Stimulated activated CD4-positive, alpha-beta T cell treated with anti-CD3 and anti-CD28 coated beads, Interleukin-2, amount 100 ng/mL, for 24 hours (primary cell): ENCODE data around the gene LRRC42.
A peak's percentile ranks its signal among the peaks of the same experiment; 100 is the strongest.

Source experiments
- DNase-seq, 2 donors: peaks; one replicate each; pipeline ENCODE4 v3.0.0-alpha.2; 2020

The LRRC42 gene

DNA sequence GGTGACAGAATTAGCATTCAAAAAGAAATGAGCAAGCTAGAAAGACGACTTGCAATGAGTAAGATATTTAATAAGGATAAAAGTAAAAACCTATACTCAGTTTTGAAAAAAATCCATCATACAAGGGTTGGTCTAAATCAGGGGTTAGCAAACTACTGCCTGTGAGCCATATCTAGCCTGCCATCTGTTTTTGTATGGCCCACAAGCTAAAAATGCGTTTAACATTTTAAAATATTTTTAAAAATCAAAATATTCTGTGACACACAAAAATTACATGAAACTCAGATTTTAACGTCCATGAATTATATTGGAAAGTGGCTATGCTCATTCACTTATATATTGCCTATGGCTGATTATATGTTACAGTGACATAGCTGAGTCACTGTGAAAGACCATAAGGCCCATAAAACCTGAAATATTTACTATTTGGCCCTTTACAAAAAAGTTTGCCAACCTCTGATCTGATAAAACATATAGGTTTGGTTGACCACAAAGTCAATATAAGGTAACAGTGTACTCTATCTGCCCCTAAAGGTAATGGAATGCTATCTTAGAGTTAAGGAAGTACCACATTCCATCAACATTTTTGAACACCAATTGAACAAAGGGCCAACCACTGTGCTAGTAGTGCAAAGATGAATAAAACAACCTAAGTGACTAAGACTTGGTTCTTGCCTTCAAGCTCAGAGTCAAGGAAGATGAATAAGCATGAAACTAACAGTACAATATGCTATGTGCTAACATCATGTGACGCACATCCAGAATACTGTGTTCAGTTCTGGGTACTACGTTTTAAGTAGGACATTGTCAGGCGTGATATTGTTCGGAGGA is 3.8 kb upstream of the LRRC42 start:
- no peak for DNase-seq

GRCh38 chr1:53943090-53943489 is 3.1 kb upstream of the LRRC42 start:
- no peak for DNase-seq

DNA sequence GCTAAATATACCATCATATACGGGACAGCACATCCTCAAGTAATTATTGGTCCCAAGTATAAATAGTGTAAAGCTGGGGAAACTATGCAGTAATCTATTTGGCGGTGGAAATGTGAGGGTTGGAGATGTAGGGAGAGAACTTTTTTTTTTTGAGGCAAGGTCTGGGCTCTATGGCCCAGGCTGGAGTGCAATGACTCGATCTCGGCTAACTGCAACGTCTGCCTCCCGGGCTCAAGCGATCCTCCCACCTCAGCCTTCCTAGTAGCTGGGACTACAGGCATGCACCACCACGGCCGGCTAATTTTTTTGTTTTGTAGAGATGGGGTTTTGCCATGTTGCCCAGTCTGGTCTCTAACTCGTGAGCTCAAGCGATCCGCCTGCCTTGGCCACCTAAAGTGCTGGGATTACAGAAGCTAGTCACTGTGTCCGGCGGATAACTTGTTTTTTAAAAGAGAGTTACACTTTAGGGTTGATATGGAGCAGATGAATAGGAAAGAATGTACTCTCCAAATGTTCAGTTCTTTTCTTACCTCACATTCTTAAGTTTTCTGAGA is 2.6 kb upstream of the LRRC42 start:
- no peak for DNase-seq

- no peak for DNase-seq
Observed at GRCh38 chr1:53944469-53945182, 1.5 kb upstream of the LRRC42 start.

DNA sequence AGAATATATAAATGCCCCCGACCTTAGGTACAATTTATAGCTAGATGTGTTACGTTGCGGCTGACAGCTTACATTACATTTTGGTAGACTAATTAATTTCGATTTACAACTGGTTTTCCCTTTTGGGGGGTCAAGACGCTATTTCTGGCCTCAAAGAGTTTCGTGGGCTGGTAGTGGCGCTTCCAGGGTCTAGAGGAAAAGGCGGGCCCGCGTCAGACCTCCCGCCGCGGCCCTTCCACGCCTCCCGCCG is 1.0 kb upstream of the LRRC42 start:
- DNase-seq: no peak

- DNase-seq: peak; percentile 99
Observed at GRCh38 chr1:53945433-53946251, 508 bp upstream of the LRRC42 start, which contains the start of gene IFT25. TSS of gene IFT25 (minus strand) at chr1:53945699. CDS start at chr1:53940082, 5,617 bp downstream.

DNA sequence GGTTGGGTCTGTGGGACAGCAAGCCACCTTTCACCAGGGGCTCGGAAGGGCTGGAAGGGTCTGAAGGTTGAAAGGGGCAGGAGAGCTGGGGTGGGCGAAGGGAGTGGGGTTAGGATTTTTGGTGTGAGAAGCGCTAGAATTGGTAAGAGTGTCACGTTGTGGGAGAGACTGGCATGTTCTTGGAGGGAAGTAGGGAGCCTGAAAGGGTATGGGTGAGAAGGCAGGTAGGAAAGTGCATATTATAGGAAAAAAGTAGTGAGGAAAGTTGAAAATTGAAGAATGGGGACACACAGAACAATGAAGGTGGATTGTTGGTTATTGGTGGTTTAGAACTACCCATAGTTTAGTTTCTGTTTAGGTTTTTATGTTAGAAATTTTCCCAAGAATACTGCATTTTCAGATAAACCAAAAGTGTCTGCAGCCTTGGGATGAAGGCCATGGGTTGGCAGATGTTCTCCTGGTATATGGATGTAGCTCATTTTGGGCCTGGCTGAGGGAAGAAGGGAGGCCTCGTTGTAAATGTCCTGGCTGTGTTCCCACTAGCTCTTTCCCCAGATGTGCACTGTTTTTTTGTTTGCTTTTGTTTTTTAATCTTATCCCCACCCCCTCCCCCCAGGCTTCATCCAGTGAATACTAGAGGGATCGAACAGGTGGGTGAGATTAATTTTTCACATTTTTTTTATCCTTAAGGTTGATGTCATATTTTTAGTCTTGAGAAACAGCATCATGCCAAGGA is 1.2 kb downstream of the LRRC42 start:
- DNase-seq: no peak

DNA sequence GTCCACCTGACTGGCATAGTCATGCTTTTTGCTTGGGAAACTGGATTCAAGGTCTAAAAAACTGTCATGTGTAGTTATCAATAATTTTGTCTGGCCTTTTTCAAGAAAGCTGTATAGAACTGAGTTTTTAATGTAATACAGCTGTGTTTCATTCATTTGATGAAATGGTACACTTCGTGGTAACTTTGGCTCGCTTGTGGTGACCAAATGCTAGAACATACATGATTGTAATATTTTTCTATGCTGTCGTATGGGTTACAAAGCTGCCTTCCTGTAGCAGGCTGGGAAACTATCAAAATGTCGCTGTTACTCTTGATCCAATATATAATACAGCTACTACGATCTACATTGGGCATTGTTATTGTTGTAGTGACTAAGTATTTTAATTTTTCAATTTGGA is 2.1 kb downstream of the LRRC42 start:
- no peak for DNase-seq

- no peak for DNase-seq
Observed at GRCh38 chr1:53949023-53949990, 3.2 kb downstream of the LRRC42 start.

DNA sequence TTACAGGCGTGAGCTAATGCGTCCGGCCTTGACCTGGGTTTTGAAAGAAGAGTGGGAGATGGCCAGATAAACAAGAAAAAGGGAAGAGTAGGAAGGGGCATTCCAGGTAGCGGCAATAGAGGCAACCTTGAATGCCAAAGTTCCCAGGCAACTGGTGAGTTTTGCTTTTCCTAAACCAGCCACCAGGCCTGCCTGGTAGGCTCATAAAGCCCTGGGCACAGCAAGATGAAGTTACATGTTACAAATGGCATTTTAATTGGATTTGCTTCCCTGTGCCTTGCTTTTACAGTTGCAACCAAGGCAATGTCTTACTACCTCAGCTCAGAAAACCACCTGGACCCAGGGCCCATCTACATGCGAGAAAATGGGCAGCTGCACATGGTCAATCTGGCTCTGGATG is 5.5 kb downstream of the LRRC42 start:
- no peak for DNase-seq

DNA sequence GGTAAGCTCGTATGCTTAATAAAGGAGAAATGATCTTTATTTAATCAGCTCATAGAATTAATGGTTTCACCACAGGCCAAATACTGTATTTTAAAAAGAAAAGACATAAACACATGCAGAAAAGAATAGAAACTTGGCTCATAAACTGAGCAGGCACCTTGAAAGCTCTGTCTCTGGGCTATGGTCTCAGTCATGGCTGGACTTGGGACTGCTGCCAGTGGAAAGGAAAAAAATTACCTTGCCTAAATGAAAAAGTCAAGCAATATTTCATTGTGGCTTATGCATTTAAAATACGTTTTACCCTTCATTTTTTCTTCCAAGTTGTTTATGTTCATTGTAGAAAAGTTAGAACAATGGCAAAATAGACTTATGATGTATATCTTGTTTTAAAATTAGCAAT is 8.0 kb downstream of the LRRC42 start:
- DNase-seq: no peak

GRCh38 chr1:53956308-53957168 is 10.4 kb downstream of the LRRC42 start:
- DNase-seq: no peak

- DNase-seq: no peak
Observed at GRCh38 chr1:53957194-53957818, 11.2 kb downstream of the LRRC42 start.

GRCh38 chr1:53959664-53960250 is 13.6 kb downstream of the LRRC42 start:
- DNase-seq: no peak

DNA sequence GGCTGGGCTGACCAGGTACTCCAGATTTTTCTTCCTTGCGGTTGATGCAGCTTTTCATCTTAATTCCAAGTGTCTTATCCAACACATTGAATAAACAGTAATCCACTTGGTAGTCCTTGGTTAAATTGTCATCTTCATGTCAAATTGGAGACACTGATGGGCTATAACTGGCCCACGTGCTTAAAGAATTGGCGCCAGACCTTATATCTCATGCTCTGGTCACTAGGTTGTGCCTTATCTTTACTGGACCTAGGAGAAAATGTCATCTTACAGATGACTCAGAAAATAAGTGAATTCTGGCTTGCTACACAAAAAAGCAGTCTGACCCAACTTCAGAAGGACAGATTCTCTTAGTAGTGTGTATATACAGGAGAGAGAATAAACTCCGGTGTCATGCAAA is 16.2 kb downstream of the LRRC42 start:
- DNase-seq: no peak

GRCh38 chr1:53963460-53963859 is 17.3 kb downstream of the LRRC42 start:
- DNase-seq: no peak

- no peak for DNase-seq
Observed at GRCh38 chr1:53964109-53964508, 18.0 kb downstream of the LRRC42 start.

- no peak for DNase-seq
Observed at GRCh38 chr1:53966794-53967193, 20.6 kb downstream of the LRRC42 start.

DNA sequence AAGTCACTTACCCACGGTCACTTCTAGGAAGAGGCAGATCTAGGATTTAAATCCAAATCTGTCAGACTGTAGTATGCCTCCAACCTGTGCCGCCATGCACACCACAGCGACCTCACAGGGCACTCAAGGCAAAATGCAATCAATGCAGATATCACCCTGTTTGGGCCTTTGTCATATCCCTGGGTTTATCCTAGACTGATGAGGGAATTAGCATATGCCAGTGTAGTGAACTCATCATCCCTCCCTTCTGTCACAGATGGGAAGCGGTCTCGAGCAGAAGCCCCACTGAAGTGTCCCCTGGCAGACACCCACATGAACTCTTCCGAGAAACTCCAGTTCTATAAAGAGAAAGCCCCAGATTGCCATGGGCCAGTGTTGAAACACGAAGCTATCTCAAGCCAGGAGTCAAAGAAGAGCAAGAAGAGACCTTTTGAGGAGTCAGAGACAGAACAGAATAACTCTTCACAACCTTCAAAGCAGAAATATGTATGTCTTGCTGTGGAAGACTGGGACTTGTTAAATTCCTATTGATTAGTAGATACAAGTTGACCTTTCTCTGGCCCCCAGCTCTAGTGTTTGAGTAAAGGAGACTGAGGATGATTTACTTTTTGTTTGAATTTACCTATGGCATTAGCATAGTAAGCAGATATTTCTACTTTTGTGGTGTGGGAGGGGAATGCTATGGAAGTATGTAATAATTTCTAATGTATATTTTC is 21.4 kb downstream of the LRRC42 start:
- DNase-seq: no peak
